Breast epithelium (tissue), 3 donors: Measurements from ENCODE around the gene OCRL.

Experiments
- POLR2A ChIP-seq: fragments of 450-650 bp; IDR thresholded peaks from one replicate; pipeline ENCODE4 v1.6.1; 2016; ENCODE audit warnings: antibody characterized with exemption, mild to moderate bottlenecking, moderate library complexity
- TF ChIP-seq, protein P1 (sequence below), 3 donors: fragments of 450-650 bp; IDR thresholded peaks; one replicate each; pipeline ENCODE4 v1.5.1; 2016 to 2017; ENCODE audit warnings: antibody characterized with exemption in 3 of 3, mild to moderate bottlenecking in 3 of 3, moderate library complexity in 3 of 3

- TF ChIP-seq, protein P1, sequence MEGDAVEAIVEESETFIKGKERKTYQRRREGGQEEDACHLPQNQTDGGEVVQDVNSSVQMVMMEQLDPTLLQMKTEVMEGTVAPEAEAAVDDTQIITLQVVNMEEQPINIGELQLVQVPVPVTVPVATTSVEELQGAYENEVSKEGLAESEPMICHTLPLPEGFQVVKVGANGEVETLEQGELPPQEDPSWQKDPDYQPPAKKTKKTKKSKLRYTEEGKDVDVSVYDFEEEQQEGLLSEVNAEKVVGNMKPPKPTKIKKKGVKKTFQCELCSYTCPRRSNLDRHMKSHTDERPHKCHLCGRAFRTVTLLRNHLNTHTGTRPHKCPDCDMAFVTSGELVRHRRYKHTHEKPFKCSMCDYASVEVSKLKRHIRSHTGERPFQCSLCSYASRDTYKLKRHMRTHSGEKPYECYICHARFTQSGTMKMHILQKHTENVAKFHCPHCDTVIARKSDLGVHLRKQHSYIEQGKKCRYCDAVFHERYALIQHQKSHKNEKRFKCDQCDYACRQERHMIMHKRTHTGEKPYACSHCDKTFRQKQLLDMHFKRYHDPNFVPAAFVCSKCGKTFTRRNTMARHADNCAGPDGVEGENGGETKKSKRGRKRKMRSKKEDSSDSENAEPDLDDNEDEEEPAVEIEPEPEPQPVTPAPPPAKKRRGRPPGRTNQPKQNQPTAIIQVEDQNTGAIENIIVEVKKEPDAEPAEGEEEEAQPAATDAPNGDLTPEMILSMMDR (IDR thresholded peaks at IDR 0.05), result no peak
- TF ChIP-seq POLR2A, result no peak
Observed at GRCh38 chrX:129577473-129577872, 37.4 kb downstream of the OCRL start.
